H9 (cell line): Measurements from ENCODE around the gene PTEN. TPM values are rescaled to one million over a fixed set of nuclear protein-coding genes. Genes with fewer than 3 reads are reported as not detected.

Source experiments
- DNase-seq: peaks from one replicate; pipeline ENCODE4 v3.0.0-alpha.2; 2017
- H2AFZ ChIP-seq: one replicate; pipeline ENCODE4 v1.6.1; 2013; ENCODE audit warnings: mild to moderate bottlenecking, low read length, control low read depth, moderate library complexity
- H2AK5ac ChIP-seq: 2 replicates; pipeline ENCODE4 v1.6.1; 2013; ENCODE audit warnings: low read length, control low read depth, mixed read lengths; ENCODE audit not compliant: insufficient read length
- H2BK120ac ChIP-seq: one replicate; pipeline ENCODE4 v1.6.1; 2013; ENCODE audit warnings: low read depth, mild to moderate bottlenecking, low read length, control low read depth, inconsistent platforms; ENCODE audit not compliant: poor library complexity, severe bottlenecking
- H2BK12ac ChIP-seq: 2 replicates; pipeline ENCODE4 v1.6.1; 2013; ENCODE audit warnings: low read length, control low read depth, mixed read lengths, low read depth; ENCODE audit not compliant: insufficient read length
- H2BK15ac ChIP-seq: 2 replicates; pipeline ENCODE4 v1.6.1; 2013; ENCODE audit warnings: low read depth, low read length, control low read depth
- H2BK20ac ChIP-seq: one replicate; pipeline ENCODE4 v1.6.1; 2013; ENCODE audit warnings: low read depth, mild to moderate bottlenecking, low read length, control low read depth, inconsistent platforms; ENCODE audit not compliant: poor library complexity, severe bottlenecking
- H2BK5ac ChIP-seq: 2 replicates; pipeline ENCODE4 v1.6.1; 2013; ENCODE audit warnings: low read length, control low read depth, mixed read lengths; ENCODE audit not compliant: insufficient read length
- H3K14ac ChIP-seq: 2 replicates; pipeline ENCODE4 v1.6.1; 2013; ENCODE audit warnings: low read length, control low read depth; ENCODE audit not compliant: insufficient read depth
- H3K18ac ChIP-seq: 2 replicates; pipeline ENCODE4 v1.6.1; 2013; ENCODE audit warnings: low read depth, mild to moderate bottlenecking, mixed read lengths, low read length, control low read depth; ENCODE audit not compliant: insufficient read length
- H3K23ac ChIP-seq: 2 replicates; pipeline ENCODE4 v1.6.1; 2013; ENCODE audit warnings: low read length, control low read depth, mixed read lengths, low read depth; ENCODE audit not compliant: insufficient read length
- H3K23me2 ChIP-seq: 2 replicates; pipeline ENCODE4 v1.6.1; 2013; ENCODE audit warnings: low read depth, mild to moderate bottlenecking, mixed read lengths, low read length, control low read depth; ENCODE audit not compliant: insufficient read length, poor library complexity, severe bottlenecking
- H3K27ac ChIP-seq: 2 replicates; pipeline ENCODE4 v1.5.1; 2013; ENCODE audit warnings: low read length, control low read depth, mixed read lengths, low read depth; ENCODE audit not compliant: insufficient read length
- H3K27me3 ChIP-seq: 2 replicates; pipeline ENCODE4 v1.6.1; 2013; ENCODE audit warnings: low read length, control low read depth, inconsistent platforms; ENCODE audit not compliant: insufficient read depth
- H3K4ac ChIP-seq: 2 replicates; pipeline ENCODE4 v1.6.1; 2013; ENCODE audit warnings: low read depth, mild to moderate bottlenecking, control low read depth, inconsistent platforms, low read length, moderate library complexity
- H3K4me1 ChIP-seq: 2 replicates; pipeline ENCODE4 v1.6.1; 2013; ENCODE audit warnings: low read length, control low read depth, inconsistent platforms; ENCODE audit not compliant: insufficient read depth
- H3K4me2 ChIP-seq: 2 replicates; pipeline ENCODE4 v1.6.1; 2013; ENCODE audit warnings: low read length, control low read depth, mixed read lengths; ENCODE audit not compliant: insufficient read length, insufficient read depth
- H3K56ac ChIP-seq: 2 replicates; pipeline ENCODE4 v1.6.1; 2013; ENCODE audit warnings: low read depth, mild to moderate bottlenecking, mixed read lengths, low read length, control low read depth; ENCODE audit not compliant: insufficient read length
- H3K79me1 ChIP-seq: 2 replicates; pipeline ENCODE4 v1.6.1; 2013; ENCODE audit warnings: low read depth, mild to moderate bottlenecking, moderate library complexity, low read length, control low read depth, inconsistent platforms; ENCODE audit not compliant: insufficient read depth, poor library complexity, severe bottlenecking
- H3K79me2 ChIP-seq: 2 replicates; pipeline ENCODE4 v1.6.1; 2013; ENCODE audit warnings: low read length, control low read depth, inconsistent platforms; ENCODE audit not compliant: insufficient read depth
- H3K9ac ChIP-seq: 2 replicates; pipeline ENCODE4 v1.6.1; 2013; ENCODE audit warnings: low read length, control low read depth, mixed read lengths; ENCODE audit not compliant: insufficient read length; ENCODE audit errors: extremely low read depth
- H3K9me3 ChIP-seq: one replicate; pipeline ENCODE4 v1.6.1; 2013; ENCODE audit warnings: low read depth, low read length, inconsistent platforms; ENCODE audit not compliant: control insufficient read depth
- H3T11ph ChIP-seq: one replicate; pipeline ENCODE4 v1.6.1; 2013; ENCODE audit warnings: mild to moderate bottlenecking, low read length, control low read depth, inconsistent platforms
- H4K20me1 ChIP-seq: one replicate; pipeline ENCODE4 v1.6.1; 2013; ENCODE audit not compliant: control insufficient read depth, insufficient read length, insufficient read depth
- H4K5ac ChIP-seq: 2 replicates; pipeline ENCODE4 v1.6.1; 2013; ENCODE audit warnings: low read depth, mild to moderate bottlenecking, mixed read lengths, low read length, control low read depth; ENCODE audit not compliant: insufficient read length
- H4K8ac ChIP-seq: replicated peaks from 2 replicates; pipeline ENCODE4 v1.6.1; 2013; ENCODE audit warnings: low read length, control low read depth, mixed read lengths, low read depth; ENCODE audit not compliant: insufficient read length
- H4K91ac ChIP-seq: 2 replicates; pipeline ENCODE4 v1.6.1; 2013; ENCODE audit warnings: low read depth, mild to moderate bottlenecking, moderate library complexity, mixed read lengths, low read length, control low read depth; ENCODE audit not compliant: insufficient read length
- H3K27ac Mint-ChIP-seq, 3 experiments: 2 replicates in 2 of 3; 3 replicates in 1 of 3; pipeline ENCODE4 v1.8.0; 2020 to 2021; ENCODE audit warnings: mixed read lengths in 3 of 3, mild to moderate bottlenecking in 1 of 3, moderate library complexity in 1 of 3
- H3K27me3 Mint-ChIP-seq: 2 replicates; pipeline ENCODE4 v1.8.0; 2021; ENCODE audit warnings: low read depth, mild to moderate bottlenecking, moderate library complexity, mixed read lengths
- H3K36me3 Mint-ChIP-seq, 3 experiments: 2 replicates in 2 of 3; 3 replicates in 1 of 3; pipeline ENCODE4 v1.8.0; 2020 to 2021; ENCODE audit warnings: low read depth in 3 of 3, mixed read lengths in 3 of 3; ENCODE audit not compliant: insufficient read depth in 1 of 3
- H3K4me1 Mint-ChIP-seq, 2 experiments: 2 replicates each; pipeline ENCODE4 v1.8.0; 2020; ENCODE audit warnings: mixed read lengths in 2 of 2
- H3K4me3 Mint-ChIP-seq, 2 experiments: 2 replicates in 1 of 2; 3 replicates in 1 of 2; pipeline ENCODE4 v1.8.0; 2020 to 2021; ENCODE audit warnings: mild to moderate bottlenecking in 2 of 2, mixed read lengths in 2 of 2, moderate library complexity in 1 of 2
- H3K9me3 Mint-ChIP-seq, 2 experiments: 2 replicates in 1 of 2; 3 replicates in 1 of 2; pipeline ENCODE4 v1.8.0; 2020; ENCODE audit warnings: mild to moderate bottlenecking in 2 of 2, mixed read lengths in 2 of 2, moderate library complexity in 1 of 2
- CTCF ChIP-seq: fragments of 200-600 bp; sonication (generic); conservative IDR thresholded peaks from 3 replicates; pipeline ENCODE4 v1.8.0; 2021; ENCODE audit warnings: antibody characterized with exemption, mild to moderate bottlenecking
- total RNA-seq: library from RNA; stranded (reverse); gene quantifications from 2 replicates; pipeline ENCODE4 v1.2.1, GENCODE V29; 2021

Gene PTEN
- total RNA-seq, 1 experiment from 2014 or later: 52.8 TPM

- Histone ChIP-seq H2BK120ac (no peak overlapping the region), H2BK12ac (no peak overlapping the region), H3K23ac (no peak overlapping the region), H3K56ac (no peak overlapping the region), H2AFZ (no peak overlapping the region), H3K23me2 (no peaks in the 10 kb centered on the region), H4K91ac (no peak overlapping the region), H3K9me3 (no peaks in the 10 kb centered on the region), H4K5ac (no peak overlapping the region), H3K79me2 (no peaks in the 10 kb centered on the region), H3K27me3 (no peaks in the 10 kb centered on the region), H4K8ac (no peak overlapping the region), H3T11ph (no peak overlapping the region), H3K4ac (no peak overlapping the region), H2AK5ac (no peak overlapping the region), H3K79me1 (no peaks in the 10 kb centered on the region), H3K4me1 (no peaks in the 10 kb centered on the region), H4K20me1 (no peaks in the 10 kb centered on the region), H2BK20ac (no peak overlapping the region), H3K27ac (no peak overlapping the region), H2BK15ac (no peak overlapping the region), H3K18ac (no peak overlapping the region), H3K9ac (no peak overlapping the region), H2BK5ac (no peak overlapping the region), H3K4me2 (no peak overlapping the region), H3K14ac (no peak overlapping the region)
- no peak for DNase-seq
- Mint-ChIP-seq H3K4me3 (no peak overlapping the region), H3K27ac (no peak overlapping the region; a peak in 1 of 7 replicates), H3K36me3 (no peaks in the 10 kb centered on the region; a peak in 1 of 7 replicates), H3K9me3 (no peaks in the 10 kb centered on the region), H3K4me1 (peaks cover 3 to 6% of the 10 kb centered on the region in 2 experiments; a peak in 3 of 4 replicates), H3K27me3 (no peaks in the 10 kb centered on the region; the same call in 1 of the 2 replicates)
- no peak for TF ChIP-seq CTCF
Observed at GRCh38 chr10:87842776-87843497, 20.5 kb upstream of the PTEN start.
